Testis (tissue), 2 donors: Measurements from ENCODE around the gene GYG2.

Experiments used
- POLR2A ChIP-seq: fragments of 450-650 bp; IDR thresholded peaks from one replicate; pipeline ENCODE4 v1.6.1; 2017; ENCODE audit warnings: antibody characterized with exemption, mild to moderate bottlenecking, moderate library complexity
- TF ChIP-seq, protein P1 (sequence below), 3 experiments: fragments of 450-650 bp in 2 of 3; fragments of 200-600 bp in 1 of 3; sonication (generic) in 1 of 3; IDR thresholded peaks; one replicate each; pipeline ENCODE4 v1.5.1; 2016 to 2019; ENCODE audit warnings: antibody characterized with exemption in 3 of 3, mild to moderate bottlenecking in 2 of 3, moderate library complexity in 1 of 3

DNA sequence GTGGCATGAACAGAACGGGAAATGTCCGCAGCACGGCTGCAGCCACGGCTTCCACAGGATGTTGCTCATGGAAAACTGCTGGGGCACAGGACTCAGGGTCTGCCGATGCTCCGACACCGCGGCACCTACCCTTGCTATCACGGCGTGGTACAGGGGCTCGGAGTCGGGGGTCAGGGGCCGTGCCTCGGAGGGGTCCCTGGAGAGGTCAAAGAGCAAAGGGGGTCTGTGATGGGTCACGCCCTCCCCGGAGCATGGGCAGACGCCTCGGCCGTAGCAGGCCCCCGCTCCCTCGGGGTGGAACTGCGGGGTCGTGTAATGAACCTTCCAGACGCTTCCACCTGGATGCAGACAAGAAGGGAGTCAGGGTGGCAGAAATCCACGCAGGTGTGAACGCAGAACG lies 78.6 kb downstream of the GYG2 start:
- TF ChIP-seq, protein P1, sequence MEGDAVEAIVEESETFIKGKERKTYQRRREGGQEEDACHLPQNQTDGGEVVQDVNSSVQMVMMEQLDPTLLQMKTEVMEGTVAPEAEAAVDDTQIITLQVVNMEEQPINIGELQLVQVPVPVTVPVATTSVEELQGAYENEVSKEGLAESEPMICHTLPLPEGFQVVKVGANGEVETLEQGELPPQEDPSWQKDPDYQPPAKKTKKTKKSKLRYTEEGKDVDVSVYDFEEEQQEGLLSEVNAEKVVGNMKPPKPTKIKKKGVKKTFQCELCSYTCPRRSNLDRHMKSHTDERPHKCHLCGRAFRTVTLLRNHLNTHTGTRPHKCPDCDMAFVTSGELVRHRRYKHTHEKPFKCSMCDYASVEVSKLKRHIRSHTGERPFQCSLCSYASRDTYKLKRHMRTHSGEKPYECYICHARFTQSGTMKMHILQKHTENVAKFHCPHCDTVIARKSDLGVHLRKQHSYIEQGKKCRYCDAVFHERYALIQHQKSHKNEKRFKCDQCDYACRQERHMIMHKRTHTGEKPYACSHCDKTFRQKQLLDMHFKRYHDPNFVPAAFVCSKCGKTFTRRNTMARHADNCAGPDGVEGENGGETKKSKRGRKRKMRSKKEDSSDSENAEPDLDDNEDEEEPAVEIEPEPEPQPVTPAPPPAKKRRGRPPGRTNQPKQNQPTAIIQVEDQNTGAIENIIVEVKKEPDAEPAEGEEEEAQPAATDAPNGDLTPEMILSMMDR (IDR thresholded peaks at IDR 0.05) = no peak
- TF ChIP-seq POLR2A = no peak
